ENCODE measurements around the gene UPK1B.
"Not testable (repeated sequence)": the region's sequence is repeated elsewhere in the genome, so short reads cannot be mapped to it uniquely, and the experiment has no call there.

Gene UPK1B

GRCh38 chr3:119225121-119225520 lies 51.7 kb downstream of the UPK1B start:
- DNase-seq: no peak

- DNase-seq: no peak
These were observed 53.9 kb downstream of the UPK1B start for GRCh38 chr3:119227070-119227850.

GRCh38 chr3:119228373-119229145 lies 55.2 kb downstream of the UPK1B start:
- no peak for DNase-seq

- no peak for DNase-seq
These were observed 55.8 kb downstream of the UPK1B start for GRCh38 chr3:119229190-119229589.

GRCh38 chr3:119230071-119230470 lies 56.7 kb downstream of the UPK1B start:
- DNase-seq: no peak

- DNase-seq: no peak
These were observed 57.3 kb downstream of the UPK1B start for GRCh38 chr3:119230745-119231144.

- DNase-seq: no peak
These were observed 61.2 kb downstream of the UPK1B start for GRCh38 chr3:119234610-119235009.

GRCh38 chr3:119235151-119235550 lies 61.8 kb downstream of the UPK1B start:
- DNase-seq: peak; percentile 79

- no peak for DNase-seq
These were observed 63.4 kb downstream of the UPK1B start for GRCh38 chr3:119236756-119237155.

- no peak for DNase-seq
These were observed 63.9 kb downstream of the UPK1B start for GRCh38 chr3:119237299-119237698.

GRCh38 chr3:119238363-119238762 lies 65.0 kb downstream of the UPK1B start:
- no peak for DNase-seq

GRCh38 chr3:119239206-119239820 lies 65.9 kb downstream of the UPK1B start:
- no peak for DNase-seq

- DNase-seq: no peak
These were observed 66.7 kb downstream of the UPK1B start for GRCh38 chr3:119240101-119240590.

- DNase-seq: peak; percentile 88
These were observed 67.4 kb downstream of the UPK1B start, which contains the start of gene B4GALT4 for GRCh38 chr3:119240591-119241434. B4GALT4 (minus strand) TSS chr3:119240878; CDS start chr3:119230099, 10,779 bp downstream.

GRCh38 chr3:119242387-119243057 lies 69.1 kb downstream of the UPK1B start:
- not testable (repeated sequence) for DNase-seq

- not testable (repeated sequence) for DNase-seq
These were observed 69.7 kb downstream of the UPK1B start for GRCh38 chr3:119243058-119243529.

- no peak for DNase-seq
These were observed 70.3 kb downstream of the UPK1B start for GRCh38 chr3:119243712-119244111.

GRCh38 chr3:119245778-119246177 lies 72.4 kb downstream of the UPK1B start:
- no peak for DNase-seq
